Activated CD4-positive, alpha-beta T cell treated with anti-CD3 and anti-CD28 coated beads, Interleukin-2, amount 50 U/mL, for 4 hours (primary cell): ENCODE data around the gene TTC13.
A peak's percentile ranks its signal among the peaks of the same experiment; 100 is the strongest.
"Not testable (repeated sequence)": the region's sequence is repeated elsewhere in the genome, so short reads cannot be mapped to it uniquely, and the experiment has no call there.

ENCODE experiments used
- DNase-seq, 2 experiments: peaks; one replicate each; pipeline ENCODE4 v3.0.0-alpha.2; 2020

TTC13 gene

DNA sequence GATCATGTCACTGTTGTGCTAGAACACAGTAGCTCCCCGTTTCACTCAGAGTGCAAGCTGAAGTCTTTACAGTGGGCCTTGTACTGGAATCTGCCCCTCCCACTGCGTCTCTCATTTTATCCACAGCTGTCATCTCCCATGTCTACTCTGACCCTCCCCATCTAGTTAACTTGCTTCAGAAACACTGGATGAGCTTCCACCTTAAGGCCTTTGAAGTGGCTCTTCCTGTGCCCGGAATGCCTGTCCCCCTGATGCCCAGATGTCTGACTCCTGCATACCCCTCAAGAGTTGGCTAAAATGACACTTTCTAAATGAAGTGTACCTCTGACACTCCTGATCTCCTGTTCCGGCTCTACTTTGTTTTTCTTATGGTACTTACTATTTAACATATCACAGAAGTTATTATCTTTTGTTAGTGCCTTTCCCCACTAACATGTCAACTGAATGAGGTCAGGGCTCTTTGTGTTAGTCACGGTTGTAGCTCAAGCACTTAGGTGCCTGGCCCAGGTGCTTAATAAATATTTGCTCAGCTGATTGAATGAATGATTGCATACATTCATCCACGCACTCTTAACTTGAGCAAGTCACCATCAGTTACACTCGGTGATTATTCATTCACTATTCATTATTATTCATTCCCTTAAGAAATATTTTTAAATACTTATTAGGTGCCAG lies 13.6 kb upstream of the TTC13 start:
- DNase-seq, result no peak

- DNase-seq, result no peak
These were observed 8.8 kb upstream of the TTC13 start for GRCh38 chr1:230987448-230987847.

DNA sequence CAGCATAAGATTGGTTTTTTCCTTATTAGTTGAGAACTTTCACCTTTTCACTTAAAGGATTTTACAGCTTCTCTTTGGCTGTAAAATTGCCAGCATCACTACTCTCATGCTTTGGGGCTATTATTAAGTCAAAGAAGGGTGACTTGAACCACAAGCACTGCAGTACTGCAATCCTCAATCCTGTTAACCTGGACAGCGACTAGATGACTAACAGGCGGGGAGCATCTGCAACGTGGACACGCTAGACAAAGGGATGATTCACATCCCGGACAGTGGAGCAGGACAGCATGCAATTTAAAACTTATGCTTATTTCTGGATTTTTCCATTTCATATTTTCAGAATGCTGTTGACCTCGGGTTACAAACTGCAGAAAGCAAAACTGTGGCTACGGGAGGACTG lies 8.3 kb upstream of the TTC13 start:
- no peak for DNase-seq

GRCh38 chr1:230985711-230986110 lies 7.0 kb upstream of the TTC13 start:
- DNase-seq, result no peak

DNA sequence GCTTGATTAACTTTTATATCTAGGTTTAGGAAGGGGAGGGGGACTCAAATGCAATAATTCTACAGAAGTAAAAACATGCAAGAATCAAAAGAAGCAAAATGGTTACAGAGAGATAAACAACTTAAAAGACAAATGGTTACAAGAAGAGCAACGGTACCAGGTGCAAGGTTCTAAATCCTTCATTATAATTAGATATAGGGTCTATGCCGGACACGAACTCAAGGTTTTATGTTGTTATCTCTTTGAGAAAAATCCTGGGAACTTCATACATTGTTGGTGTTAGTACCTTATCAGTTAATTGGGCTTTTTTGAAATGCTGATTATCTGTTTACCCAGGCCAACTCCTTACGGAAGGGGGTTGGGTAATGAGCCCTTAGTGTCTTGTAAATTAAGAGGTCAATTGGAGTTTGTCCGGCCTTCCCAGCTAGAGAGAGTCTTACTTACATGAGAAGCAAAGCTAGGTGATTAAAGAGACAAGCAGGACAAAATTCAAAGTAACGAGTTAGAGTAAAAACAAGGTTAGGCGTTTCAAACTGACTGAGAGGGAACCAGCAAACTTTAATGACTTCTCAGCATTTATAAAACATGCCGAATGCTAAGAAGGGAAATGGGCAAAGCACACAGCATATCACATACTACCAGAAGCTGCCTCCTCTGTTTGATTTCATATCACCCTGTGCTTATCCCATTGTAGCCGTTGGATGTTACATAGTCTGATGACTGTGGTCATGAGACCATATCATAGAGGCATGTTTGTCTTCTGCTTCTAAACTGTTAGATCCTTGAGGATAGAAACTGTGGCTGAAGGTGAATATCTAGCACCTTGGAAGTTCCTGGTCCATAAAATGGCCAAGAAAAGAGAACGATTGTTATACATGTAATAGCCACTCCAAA lies 6.2 kb upstream of the TTC13 start:
- not testable (repeated sequence) for DNase-seq

DNA sequence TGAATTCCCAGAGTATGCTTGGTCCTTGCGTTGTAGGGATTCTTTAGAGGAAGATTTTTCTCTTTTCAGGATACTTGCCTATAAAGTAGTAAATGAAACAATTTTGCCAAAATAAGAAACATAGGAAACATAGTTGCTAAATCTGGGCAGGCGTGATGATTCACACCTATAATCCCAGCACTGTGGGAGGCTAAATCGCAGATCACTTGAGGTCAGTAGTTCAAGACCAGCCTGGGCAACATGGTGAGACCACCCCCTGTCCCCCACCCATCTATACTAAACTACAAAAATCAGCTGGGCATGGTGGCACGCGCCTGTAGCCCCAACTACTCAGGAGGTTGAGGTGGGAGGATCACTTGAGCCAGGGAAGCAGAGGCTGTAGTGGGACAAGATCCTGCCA lies 5.2 kb upstream of the TTC13 start:
- no peak for DNase-seq

GRCh38 chr1:230982696-230983095 lies 4.0 kb upstream of the TTC13 start:
- DNase-seq, result no peak

DNA sequence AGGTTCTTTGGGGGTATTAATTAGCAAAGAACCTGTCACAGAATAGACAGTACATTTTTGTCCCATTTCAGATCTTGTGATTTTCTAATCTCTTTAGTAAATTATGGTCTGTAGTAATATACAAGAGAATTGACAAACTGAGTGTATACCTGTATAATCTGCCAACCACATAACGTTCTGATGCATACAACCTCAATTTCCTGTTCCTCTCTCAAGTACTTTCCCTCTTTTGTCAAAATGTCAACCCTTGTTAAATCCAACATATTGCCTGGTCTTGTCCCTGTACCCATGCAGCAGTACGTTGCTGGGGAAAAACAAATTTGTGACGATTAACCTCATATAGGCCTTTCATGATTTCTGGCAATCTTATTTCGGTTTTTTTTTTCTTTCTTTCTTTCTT lies 1.3 kb upstream of the TTC13 start:
- no peak for DNase-seq

- DNase-seq, result no peak
These were observed 692 bp upstream of the TTC13 start for GRCh38 chr1:230979389-230979716.

GRCh38 chr1:230977761-230978490 lies 735 bp downstream of the TTC13 start:
- DNase-seq, result peak; percentile 12 to 13

DNA sequence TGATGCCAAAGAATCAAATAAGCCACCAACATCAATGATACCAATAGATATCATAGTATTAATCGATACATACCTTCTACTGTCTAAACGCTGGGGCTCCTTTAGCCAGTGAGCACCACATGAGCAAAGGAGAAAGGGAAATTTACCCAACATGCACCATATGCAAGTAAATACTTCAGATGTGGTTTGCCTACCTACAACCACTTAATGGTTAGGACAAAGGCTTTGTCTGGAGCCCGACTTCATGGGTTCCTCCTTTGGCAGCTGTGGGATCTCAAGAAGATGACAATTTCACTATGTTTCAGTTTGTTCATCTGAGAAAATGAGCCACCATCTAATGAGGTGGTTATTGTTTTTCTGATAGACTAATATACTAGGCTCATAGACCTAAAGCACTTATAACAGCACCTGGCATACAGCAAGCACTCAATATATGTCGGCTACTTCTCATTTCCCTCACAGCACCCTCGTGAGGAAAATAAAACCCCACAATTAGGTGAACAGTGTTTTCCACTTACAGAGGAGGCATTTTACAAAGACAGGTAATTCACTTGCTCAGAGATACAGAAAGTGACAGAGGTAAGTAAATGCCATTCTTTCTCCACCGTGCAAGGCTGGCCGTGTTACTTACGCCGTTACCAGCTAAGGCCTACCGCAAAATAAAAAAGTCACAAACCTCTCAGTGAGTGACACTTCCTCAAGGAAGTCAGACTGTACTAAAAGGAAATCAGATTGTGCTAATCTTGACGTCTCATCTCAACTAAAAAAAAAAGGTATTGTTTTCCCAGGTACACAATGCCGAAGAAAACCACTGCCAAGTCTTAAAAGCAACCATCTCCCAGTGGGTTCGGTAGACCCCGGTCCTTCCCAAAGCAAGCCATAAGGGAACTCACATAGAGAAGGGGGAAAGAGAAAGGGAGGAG lies 1.6 kb downstream of the TTC13 start:
- peak in 1 of 2 experiments; percentile 11 for DNase-seq

- no peak for DNase-seq
These were observed 2.3 kb downstream of the TTC13 start for GRCh38 chr1:230976360-230976759.

DNA sequence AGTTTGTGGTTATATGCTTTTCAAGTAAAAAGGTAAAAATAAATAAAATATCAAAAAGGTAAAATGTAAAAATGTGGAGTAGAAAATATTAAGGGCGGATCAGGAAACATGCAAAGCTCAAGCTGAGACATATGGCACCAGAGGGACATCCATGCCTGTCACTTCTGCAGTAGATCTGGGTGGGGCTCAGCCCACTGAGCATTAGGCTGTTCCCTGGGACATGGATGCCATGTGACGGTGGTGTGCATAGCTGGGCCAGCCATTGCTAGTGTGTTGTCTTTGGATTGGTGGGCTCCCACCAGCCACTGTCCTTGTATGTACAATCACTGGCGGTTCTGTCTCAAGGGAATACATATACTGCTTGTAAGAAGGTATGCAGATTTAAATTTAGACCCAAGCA lies 3.0 kb downstream of the TTC13 start:
- DNase-seq, result no peak

- peak; percentile 29 to 33 for DNase-seq
These were observed 5.8 kb downstream of the TTC13 start for GRCh38 chr1:230972855-230973271.

- no peak for DNase-seq
These were observed 6.9 kb downstream of the TTC13 start for GRCh38 chr1:230971771-230972170.

DNA sequence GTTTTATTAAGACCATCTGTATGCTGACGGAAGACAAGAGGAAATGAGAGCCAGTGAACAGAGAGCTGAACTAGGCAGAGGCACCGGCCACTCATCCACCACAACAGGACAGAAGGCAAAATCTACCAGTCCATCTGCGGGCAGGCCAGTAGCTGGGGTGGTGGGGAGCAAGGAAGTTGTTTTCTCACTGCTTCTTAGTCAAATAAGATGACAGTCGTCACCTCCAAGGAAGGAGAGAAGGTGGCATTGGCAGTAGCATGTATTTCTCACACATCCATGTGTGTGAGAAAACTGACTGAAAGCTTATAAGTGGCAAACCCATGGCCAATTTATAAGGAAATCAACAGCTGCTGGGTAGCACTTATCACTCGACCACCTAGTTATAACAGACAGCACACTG lies 8.2 kb downstream of the TTC13 start:
- DNase-seq, result no peak

- DNase-seq, result no peak
These were observed 12.2 kb downstream of the TTC13 start for GRCh38 chr1:230966358-230966873.

DNA sequence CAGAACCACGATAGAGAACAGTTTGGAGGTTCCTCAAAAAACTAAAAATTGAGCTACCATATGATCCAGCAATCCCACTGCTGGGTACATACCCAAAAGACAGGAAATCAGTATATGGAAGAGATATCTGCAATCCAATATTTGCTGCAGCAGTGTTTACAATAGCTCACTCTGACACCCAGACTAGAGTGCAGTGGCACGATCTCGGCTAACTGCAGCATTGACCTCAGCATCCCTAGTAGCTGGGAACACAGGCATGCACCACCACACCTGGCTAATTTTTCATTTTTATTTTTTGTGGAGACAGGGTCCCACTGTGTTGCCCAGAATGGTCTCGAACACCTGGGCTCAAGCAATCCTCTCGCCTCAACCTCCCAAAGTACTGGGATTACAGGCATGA lies 13.1 kb downstream of the TTC13 start:
- DNase-seq, result no peak

DNA sequence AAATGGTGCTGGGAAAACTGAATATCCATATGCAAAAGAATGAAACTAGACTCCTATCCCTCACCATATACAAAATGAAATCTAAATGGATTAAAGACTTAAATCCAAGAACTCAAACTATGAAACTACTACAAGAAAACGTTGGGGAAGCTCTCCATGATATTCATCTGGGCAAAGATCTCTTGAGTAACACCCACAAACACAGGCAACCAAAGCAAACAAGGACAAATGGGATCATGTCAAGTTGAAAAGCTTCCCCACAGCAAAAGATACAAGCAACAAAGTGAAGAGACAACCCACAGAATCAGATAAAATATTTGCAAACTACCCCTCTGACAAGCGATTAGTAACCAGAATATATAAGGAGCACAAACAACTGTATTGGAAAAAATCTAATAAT lies 13.8 kb downstream of the TTC13 start:
- no peak for DNase-seq

DNA sequence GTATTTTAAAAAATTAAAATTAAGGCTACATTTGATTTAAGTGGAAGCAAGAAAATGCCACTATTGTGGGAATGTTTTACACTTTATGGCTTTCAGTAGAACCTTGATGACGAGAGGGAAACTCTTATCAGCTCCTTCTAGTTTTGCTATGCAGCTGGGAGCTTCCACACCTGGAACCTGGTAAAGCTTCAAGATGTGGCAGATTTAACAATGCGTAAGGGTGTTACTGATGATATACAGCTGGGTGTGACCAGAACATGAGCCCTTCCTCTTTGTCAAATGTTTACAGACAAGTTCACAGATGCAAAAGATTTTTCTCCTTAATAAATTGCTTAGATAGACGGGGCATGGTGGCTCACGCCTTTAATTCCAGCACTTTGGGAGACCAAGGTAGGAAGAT lies 20.3 kb downstream of the TTC13 start:
- no peak for DNase-seq

GRCh38 chr1:230957580-230957989 lies 21.1 kb downstream of the TTC13 start:
- no peak for DNase-seq

DNA sequence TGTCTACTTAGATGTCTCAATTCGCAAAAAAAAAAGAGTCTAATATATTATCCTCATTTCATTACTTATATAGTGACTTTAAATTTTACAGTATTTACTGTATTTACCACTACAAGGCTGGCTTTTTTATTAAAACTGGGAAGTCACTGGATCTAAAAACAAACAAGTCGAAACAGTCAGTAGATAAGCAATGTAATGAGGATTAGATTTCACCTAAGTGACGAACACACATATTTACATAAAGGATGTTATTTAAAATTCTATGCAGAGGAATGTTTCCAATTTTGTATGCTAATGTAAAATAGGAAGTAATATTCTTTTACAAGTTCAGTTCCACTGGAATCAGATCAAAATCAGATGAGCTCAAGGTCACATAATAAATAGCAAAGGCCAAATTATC lies 28.3 kb downstream of the TTC13 start:
- DNase-seq, result no peak
